ENCODE results near the gene RSPH6A. TPM values are rescaled to one million over a fixed set of nuclear protein-coding genes. Genes with fewer than 3 reads are reported as not detected.
A peak's percentile ranks its signal among the peaks of the same experiment; 100 is the strongest.

The RSPH6A gene
- total and polyA plus RNA-seq, 2 of the 13 experiments (the other 11 are each of a cell fraction or from before 2014, with no cell fraction given) = 0.07 TPM; not detected in 1

GRCh38 chr19:45768984-45769782 is 45.9 kb downstream of the RSPH6A start, which contains the start of gene SIX5 (continued):
- TF ChIP-seq ZNF546 (CRISPR knock-in tag; conservative IDR thresholded peaks at IDR 0.05) (no peak), KDM3A (CRISPR knock-in tag; IDR thresholded peaks at IDR 0.05; ENCODE audit: low read depth) (no peak; the same call in 1 of the 2 replicates), ZNF558 (CRISPR knock-in tag; IDR thresholded peaks at IDR 0.05; ENCODE audit: borderline replicate concordance) (peak; percentile 63; the same call in 1 of the 2 replicates), JUND (CRISPR knock-in tag; IDR thresholded peaks at IDR 0.05) (no peak), MTF2 (CRISPR knock-in tag; IDR thresholded peaks at IDR 0.05; ENCODE audit: borderline replicate concordance) (no peak), HOXA7 (CRISPR knock-in tag; IDR thresholded peaks at IDR 0.05) (no peak), KAT2B (IDR thresholded peaks at IDR 0.05; ENCODE audit: borderline replicate concordance, low read depth, low read length) (no peak), KMT2B (CRISPR knock-in tag; IDR thresholded peaks at IDR 0.05) (peak; percentile 64), ZMAT3 (CRISPR knock-in tag; conservative IDR thresholded peaks at IDR 0.05) (no peak; the same call in 1 of the 2 replicates), ZNF781 (CRISPR knock-in tag; IDR thresholded peaks at IDR 0.05; ENCODE audit: borderline replicate concordance, not compliant biosample characterization) (no peak), ZNF530 (CRISPR knock-in tag; IDR thresholded peaks at IDR 0.05; ENCODE audit: low read depth) (no peak), BCL3 (CRISPR knock-in tag; IDR thresholded peaks at IDR 0.05) (no peak), TRIM24 (CRISPR knock-in tag; IDR thresholded peaks at IDR 0.05) (no peak), JUNB (CRISPR knock-in tag; IDR thresholded peaks at IDR 0.05; ENCODE audit: borderline replicate concordance) (0 out of 2 replicates have a peak, but pooled peaks have one; percentile 31), ZNF672 (CRISPR knock-in tag; IDR thresholded peaks at IDR 0.05) (no peak), ZNF773 (CRISPR knock-in tag; IDR thresholded peaks at IDR 0.05; ENCODE audit: borderline replicate concordance) (no peak), ARNT (IDR thresholded peaks at IDR 0.05) (no peak), CERS6 (CRISPR knock-in tag; IDR thresholded peaks at IDR 0.05) (no peak)
- TF ChIP-seq, protein P1, sequence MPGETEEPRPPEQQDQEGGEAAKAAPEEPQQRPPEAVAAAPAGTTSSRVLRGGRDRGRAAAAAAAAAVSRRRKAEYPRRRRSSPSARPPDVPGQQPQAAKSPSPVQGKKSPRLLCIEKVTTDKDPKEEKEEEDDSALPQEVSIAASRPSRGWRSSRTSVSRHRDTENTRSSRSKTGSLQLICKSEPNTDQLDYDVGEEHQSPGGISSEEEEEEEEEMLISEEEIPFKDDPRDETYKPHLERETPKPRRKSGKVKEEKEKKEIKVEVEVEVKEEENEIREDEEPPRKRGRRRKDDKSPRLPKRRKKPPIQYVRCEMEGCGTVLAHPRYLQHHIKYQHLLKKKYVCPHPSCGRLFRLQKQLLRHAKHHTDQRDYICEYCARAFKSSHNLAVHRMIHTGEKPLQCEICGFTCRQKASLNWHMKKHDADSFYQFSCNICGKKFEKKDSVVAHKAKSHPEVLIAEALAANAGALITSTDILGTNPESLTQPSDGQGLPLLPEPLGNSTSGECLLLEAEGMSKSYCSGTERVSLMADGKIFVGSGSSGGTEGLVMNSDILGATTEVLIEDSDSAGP (CRISPR knock-in tag; IDR thresholded peaks at IDR 0.05; ENCODE audit: borderline replicate concordance) = 0 out of 2 replicates have a peak, but pooled peaks have one; percentile 55
- TF ChIP-seq, protein P2, sequence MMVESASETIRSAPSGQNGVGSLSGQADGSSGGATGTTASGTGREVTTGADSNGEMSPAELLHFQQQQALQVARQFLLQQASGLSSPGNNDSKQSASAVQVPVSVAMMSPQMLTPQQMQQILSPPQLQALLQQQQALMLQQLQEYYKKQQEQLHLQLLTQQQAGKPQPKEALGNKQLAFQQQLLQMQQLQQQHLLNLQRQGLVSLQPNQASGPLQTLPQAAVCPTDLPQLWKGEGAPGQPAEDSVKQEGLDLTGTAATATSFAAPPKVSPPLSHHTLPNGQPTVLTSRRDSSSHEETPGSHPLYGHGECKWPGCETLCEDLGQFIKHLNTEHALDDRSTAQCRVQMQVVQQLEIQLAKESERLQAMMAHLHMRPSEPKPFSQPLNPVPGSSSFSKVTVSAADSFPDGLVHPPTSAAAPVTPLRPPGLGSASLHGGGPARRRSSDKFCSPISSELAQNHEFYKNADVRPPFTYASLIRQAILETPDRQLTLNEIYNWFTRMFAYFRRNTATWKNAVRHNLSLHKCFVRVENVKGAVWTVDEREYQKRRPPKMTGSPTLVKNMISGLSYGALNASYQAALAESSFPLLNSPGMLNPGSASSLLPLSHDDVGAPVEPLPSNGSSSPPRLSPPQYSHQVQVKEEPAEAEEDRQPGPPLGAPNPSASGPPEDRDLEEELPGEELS (CRISPR knock-in tag; IDR thresholded peaks at IDR 0.05) = peak; percentile 67
- TF ChIP-seq, protein P3, sequence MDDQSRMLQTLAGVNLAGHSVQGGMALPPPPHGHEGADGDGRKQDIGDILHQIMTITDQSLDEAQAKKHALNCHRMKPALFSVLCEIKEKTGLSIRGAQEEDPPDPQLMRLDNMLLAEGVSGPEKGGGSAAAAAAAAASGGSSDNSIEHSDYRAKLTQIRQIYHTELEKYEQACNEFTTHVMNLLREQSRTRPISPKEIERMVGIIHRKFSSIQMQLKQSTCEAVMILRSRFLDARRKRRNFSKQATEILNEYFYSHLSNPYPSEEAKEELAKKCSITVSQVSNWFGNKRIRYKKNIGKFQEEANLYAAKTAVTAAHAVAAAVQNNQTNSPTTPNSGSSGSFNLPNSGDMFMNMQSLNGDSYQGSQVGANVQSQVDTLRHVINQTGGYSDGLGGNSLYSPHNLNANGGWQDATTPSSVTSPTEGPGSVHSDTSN (CRISPR knock-in tag; IDR thresholded peaks at IDR 0.05; ENCODE audit: borderline replicate concordance) = 0 out of 2 replicates have a peak, but pooled peaks have one; percentile 28

All from HepG2 (cell line).